ENCODE measurements around the gene ACTL8.

DNA sequence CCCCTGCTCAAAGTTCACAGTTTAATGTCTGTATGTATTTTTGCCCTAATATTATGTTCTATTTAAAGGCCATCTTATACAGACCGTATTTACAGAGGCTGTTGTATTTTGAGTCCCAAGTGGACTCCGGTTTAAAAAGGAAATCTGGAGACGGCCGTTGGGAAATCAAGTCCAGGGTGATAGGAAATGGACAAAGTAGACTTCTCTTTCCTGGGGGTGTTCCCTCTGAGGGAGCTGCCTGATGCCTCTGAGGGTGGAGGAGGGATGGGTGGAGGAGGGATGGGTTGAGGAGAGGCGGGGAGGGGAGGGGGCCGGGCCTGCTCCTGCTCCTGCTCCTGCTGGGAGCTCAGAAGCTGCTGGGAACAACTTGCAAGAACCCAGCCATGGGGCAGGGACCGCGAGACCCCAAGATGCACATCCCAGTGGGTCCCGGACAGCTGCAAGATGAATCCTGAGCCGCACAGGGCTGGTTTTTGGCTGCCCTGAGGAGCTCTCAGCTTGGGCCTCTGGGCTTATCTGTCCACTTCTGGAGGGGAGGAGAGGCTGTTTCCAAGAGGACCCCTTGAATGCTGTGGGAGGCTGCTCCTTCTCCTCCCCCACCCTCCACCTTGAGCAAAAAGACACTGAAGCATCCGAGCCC, 12.0 kb upstream of the ACTL8 start:
- TF ChIP-seq CTCF (IDR thresholded peaks at IDR 0.05) (no peak), POLR2A (IDR thresholded peaks at IDR 0.05) (no peak), POLR2AphosphoS5 (IDR thresholded peaks at IDR 0.05) (no peak)
